ENCODE measurements around the gene ZNF768.

The ZNF768 gene

DNA sequence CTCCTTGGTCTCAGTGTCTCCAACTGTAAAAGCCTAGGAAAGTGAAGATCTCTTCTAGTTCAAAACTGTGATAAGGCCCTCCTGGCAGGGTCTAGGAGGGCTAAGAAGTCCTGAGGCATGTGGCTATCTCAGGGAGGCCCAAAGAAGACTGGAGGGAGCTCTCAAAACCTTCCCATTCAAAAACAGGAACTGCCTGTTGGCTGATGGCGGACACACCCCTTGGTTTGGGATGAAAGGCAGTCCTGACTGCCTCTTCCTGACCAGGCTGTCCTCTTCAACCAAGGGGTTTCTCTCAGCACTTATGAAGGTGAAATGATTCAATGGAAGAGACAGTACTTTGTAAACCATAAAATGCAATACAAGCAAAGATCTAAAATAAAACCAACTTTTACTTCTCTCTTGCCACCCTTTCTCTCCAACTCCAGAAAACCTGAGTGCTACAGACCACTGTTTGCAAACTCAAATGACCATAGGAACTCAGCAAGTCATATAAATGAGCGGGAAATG lies 27.1 kb upstream of the ZNF768 start:
- no peaks in the 10 kb centered on the region for H3K27me3 ChIP-seq (ENCODE audit: insufficient read depth, low read length, poor library complexity)

DNA sequence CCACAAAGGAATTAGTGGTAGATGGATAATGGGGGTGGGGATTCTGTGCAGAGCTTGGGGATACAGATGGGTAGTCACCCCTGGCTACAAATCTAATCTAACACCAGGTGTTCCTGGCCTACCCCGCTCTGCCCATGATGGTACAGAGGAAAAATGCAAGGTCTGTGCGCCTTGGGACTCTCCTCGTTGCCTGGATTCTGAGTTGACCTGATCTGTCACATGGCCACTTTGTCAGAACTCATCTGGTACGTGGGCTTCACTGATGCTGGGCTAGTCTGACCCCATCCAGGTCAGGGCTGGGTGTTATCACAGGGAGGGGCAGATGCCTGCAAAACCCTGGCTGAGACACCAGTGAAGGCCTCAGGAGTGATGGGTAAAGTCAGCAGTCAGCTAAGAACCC lies 26.6 kb upstream of the ZNF768 start:
- no peak overlapping the region for H2BK120ac ChIP-seq (ENCODE audit: low read depth, low read length)
- no peak overlapping the region for H3K4me3 ChIP-seq (ENCODE audit: low read length)
- H3K27me3 ChIP-seq (ENCODE audit: insufficient read depth, low read length, poor library complexity): no peaks in the 10 kb centered on the region
- no peak overlapping the region for H3K23ac ChIP-seq (ENCODE audit: low read length)
- H3K4me2 ChIP-seq (ENCODE audit: low read length): no peak overlapping the region
- H2BK5ac ChIP-seq (ENCODE audit: low read length): no peak overlapping the region
- no peak overlapping the region for H3K27ac ChIP-seq (ENCODE audit: low read depth, low read length)
- H4K5ac ChIP-seq (ENCODE audit: low read length): no peak overlapping the region
- peaks cover 9% of the 10 kb centered on the region for H3K4me1 ChIP-seq (ENCODE audit: control insufficient read depth, low read depth, low read length)
- H3K9ac ChIP-seq (ENCODE audit: low read length): no peak overlapping the region
- no peak for DNase-seq
- H2BK15ac ChIP-seq (replicated peaks; ENCODE audit: low read depth): no peak overlapping the region
- no CpG with 5 or more reads among the region's 4 CpGs for WGBS (ENCODE audit: extremely low coverage, insufficient coverage, low lambda C conversion rate)
- no peak overlapping the region for H2AK5ac ChIP-seq (ENCODE audit: low read length)
- H3K18ac ChIP-seq (ENCODE audit: low read length): no peak overlapping the region
- H3K4ac ChIP-seq (ENCODE audit: low read depth, low read length): no peak overlapping the region
- H4K8ac ChIP-seq (ENCODE audit: low read depth, low read length): no peak overlapping the region
- no peak overlapping the region for H3K56ac ChIP-seq (ENCODE audit: low read length)
- H3K79me1 ChIP-seq (ENCODE audit: low read length): peaks cover 5% of the 10 kb centered on the region
- no peaks in the 10 kb centered on the region for H3K36me3 ChIP-seq (ENCODE audit: control insufficient read depth, insufficient read depth, low read length)
- H3K79me2 ChIP-seq (ENCODE audit: control insufficient read depth, insufficient read depth, low read length): no peaks in the 10 kb centered on the region

More for the DNA sequence above, 27.1 kb upstream of the ZNF768 start:
- H3K79me1 ChIP-seq (ENCODE audit: low read length): peaks cover 5% of the 10 kb centered on the region
- no peak overlapping the region for H3K23ac ChIP-seq (ENCODE audit: low read length)
- no peak overlapping the region for H3K27ac ChIP-seq (ENCODE audit: low read depth, low read length)
- H3K18ac ChIP-seq (ENCODE audit: low read length): no peak overlapping the region
- H3K4me2 ChIP-seq (ENCODE audit: low read length): no peak overlapping the region
- H3K79me2 ChIP-seq (ENCODE audit: control insufficient read depth, insufficient read depth, low read length): no peaks in the 10 kb centered on the region
- no peak for DNase-seq
- no peak overlapping the region for H4K8ac ChIP-seq (ENCODE audit: low read depth, low read length)
- no peak overlapping the region for H3K56ac ChIP-seq (ENCODE audit: low read length)
- no peak overlapping the region for H2BK15ac ChIP-seq (replicated peaks; ENCODE audit: low read depth)
- no peak overlapping the region for H2BK120ac ChIP-seq (ENCODE audit: low read depth, low read length)
- no peak overlapping the region for H3K9ac ChIP-seq (ENCODE audit: low read length)
- H3K4ac ChIP-seq (ENCODE audit: low read depth, low read length): no peak overlapping the region
- WGBS (ENCODE audit: extremely low coverage, insufficient coverage, low lambda C conversion rate): no CpG with 5 or more reads among the region's 2 CpGs
- H3K36me3 ChIP-seq (ENCODE audit: control insufficient read depth, insufficient read depth, low read length): no peaks in the 10 kb centered on the region
- H4K5ac ChIP-seq (ENCODE audit: low read length): no peak overlapping the region
- H2BK5ac ChIP-seq (ENCODE audit: low read length): no peak overlapping the region
- peaks cover 8% of the 10 kb centered on the region for H3K4me1 ChIP-seq (ENCODE audit: control insufficient read depth, low read depth, low read length)
- H3K4me3 ChIP-seq (ENCODE audit: low read length): no peak overlapping the region
- H2AK5ac ChIP-seq (ENCODE audit: low read length): no peak overlapping the region

DNA sequence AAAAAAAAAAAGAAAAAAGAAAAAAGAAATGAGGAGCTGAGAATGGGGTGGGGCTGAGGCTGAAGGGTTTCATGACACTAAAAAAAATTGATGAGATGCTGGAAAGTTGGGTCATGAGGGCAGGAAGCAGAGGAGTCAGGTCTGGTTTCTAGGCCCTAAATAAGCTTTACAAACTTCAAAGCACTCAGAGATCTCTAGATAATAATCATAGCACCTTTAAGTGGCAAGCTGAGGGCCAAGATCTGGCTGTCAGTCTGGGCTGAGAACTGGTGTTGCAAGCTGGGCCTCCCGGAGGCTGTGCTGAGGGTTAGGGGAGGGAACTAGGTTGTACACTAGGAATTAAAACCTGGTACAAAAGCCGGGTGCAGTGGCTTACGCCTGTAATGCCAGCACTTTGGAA lies 25.4 kb upstream of the ZNF768 start:
- DNase-seq: peak; percentile 72
- Histone ChIP-seq H4K5ac (ENCODE audit: low read length) (no peak overlapping the region), H4K8ac (ENCODE audit: low read depth, low read length) (no peak overlapping the region), H2BK5ac (ENCODE audit: low read length) (no peak overlapping the region), H3K56ac (ENCODE audit: low read length) (no peak overlapping the region), H3K23ac (ENCODE audit: low read length) (no peak overlapping the region), H3K27ac (ENCODE audit: low read depth, low read length) (no peak overlapping the region), H3K4me3 (ENCODE audit: low read length) (no peak overlapping the region), H3K18ac (ENCODE audit: low read length) (no peak overlapping the region), H3K79me1 (ENCODE audit: low read length) (peaks cover 5% of the 10 kb centered on the region), H3K36me3 (ENCODE audit: control insufficient read depth, insufficient read depth, low read length) (no peaks in the 10 kb centered on the region), H2AK5ac (ENCODE audit: low read length) (no peak overlapping the region), H2BK120ac (ENCODE audit: low read depth, low read length) (no peak overlapping the region), H3K27me3 (ENCODE audit: insufficient read depth, low read length, poor library complexity) (no peaks in the 10 kb centered on the region), H3K4me1 (ENCODE audit: control insufficient read depth, low read depth, low read length) (peaks cover 9% of the 10 kb centered on the region), H2BK15ac (replicated peaks; ENCODE audit: low read depth) (no peak overlapping the region), H3K9ac (ENCODE audit: low read length) (no peak overlapping the region), H3K79me2 (ENCODE audit: control insufficient read depth, insufficient read depth, low read length) (no peaks in the 10 kb centered on the region), H3K4ac (ENCODE audit: low read depth, low read length) (no peak overlapping the region), H3K4me2 (ENCODE audit: low read length) (no peak overlapping the region)
- no CpG with 5 or more reads among the region's 3 CpGs for WGBS (ENCODE audit: extremely low coverage, insufficient coverage, low lambda C conversion rate)

DNA sequence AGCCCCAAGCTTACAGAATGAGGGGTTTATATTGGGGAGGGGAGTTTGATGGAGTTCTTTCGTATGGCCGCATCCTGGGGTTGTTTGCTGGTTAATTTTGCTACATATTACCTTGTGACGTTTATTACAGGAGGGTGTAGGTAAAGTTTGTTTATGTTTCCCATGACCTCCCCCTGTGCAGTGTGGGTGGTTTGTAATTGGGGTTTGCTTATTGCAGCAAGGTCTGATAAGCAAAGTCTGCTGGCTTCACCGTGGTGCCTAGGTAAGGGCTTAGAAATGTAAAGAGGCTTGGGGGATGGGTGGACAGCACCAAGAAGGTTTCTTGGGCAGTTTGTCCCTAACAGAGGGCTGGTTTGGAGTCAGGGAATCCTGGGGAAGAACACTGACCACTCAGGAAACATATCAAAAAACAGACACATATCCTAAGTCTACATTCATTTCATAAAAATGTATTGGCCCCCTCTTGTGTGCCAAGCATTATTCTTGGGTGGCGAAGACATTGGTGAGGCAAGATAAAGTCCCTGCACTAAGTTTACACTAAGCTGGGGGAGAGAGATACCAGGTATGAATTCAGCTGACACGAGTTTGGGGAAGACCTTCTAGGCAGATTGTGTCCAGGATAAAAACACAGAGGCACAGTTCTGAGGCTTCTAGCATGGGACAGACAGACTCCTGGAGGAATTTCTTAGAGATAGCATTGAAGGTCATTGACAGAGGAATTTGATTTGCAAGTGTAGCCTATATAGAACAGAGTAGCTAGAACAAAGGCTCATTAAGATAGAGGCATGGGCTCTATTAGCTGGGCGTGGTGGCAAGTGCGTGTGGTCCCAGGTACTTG lies 22.3 kb upstream of the ZNF768 start:
- H3K79me2 ChIP-seq (ENCODE audit: control insufficient read depth, insufficient read depth, low read length): no peaks in the 10 kb centered on the region
- H3K18ac ChIP-seq (ENCODE audit: low read length): peak overlapping the region; percentile 56
- H3K56ac ChIP-seq (ENCODE audit: low read length): peak overlapping the region; percentile 57
- no peak overlapping the region for H3K23ac ChIP-seq (ENCODE audit: low read length)
- H2BK120ac ChIP-seq (ENCODE audit: low read depth, low read length): no peak overlapping the region
- no peak overlapping the region for H2BK15ac ChIP-seq (replicated peaks; ENCODE audit: low read depth)
- H3K79me1 ChIP-seq (ENCODE audit: low read length): no peaks in the 10 kb centered on the region
- H4K5ac ChIP-seq (ENCODE audit: low read length): no peak overlapping the region
- peaks cover 12% of the 10 kb centered on the region for H3K4me1 ChIP-seq (ENCODE audit: control insufficient read depth, low read depth, low read length)
- DNase-seq: no peak
- peak overlapping the region; percentile 22 for H2AK5ac ChIP-seq (ENCODE audit: low read length)
- H2BK5ac ChIP-seq (ENCODE audit: low read length): peak overlapping the region; percentile 37
- no CpG with 5 or more reads among the region's 8 CpGs for WGBS (ENCODE audit: extremely low coverage, insufficient coverage, low lambda C conversion rate)
- H3K4me3 ChIP-seq (ENCODE audit: low read length): no peak overlapping the region
- H3K9ac ChIP-seq (ENCODE audit: low read length): peak overlapping the region; percentile 26
- H3K27me3 ChIP-seq (ENCODE audit: insufficient read depth, low read length, poor library complexity): no peaks in the 10 kb centered on the region
- H3K4ac ChIP-seq (ENCODE audit: low read depth, low read length): no peak overlapping the region
- no peaks in the 10 kb centered on the region for H3K36me3 ChIP-seq (ENCODE audit: control insufficient read depth, insufficient read depth, low read length)
- H3K27ac ChIP-seq (ENCODE audit: low read depth, low read length): peak overlapping the region; percentile 36
- no peak overlapping the region for H3K4me2 ChIP-seq (ENCODE audit: low read length)
- no peak overlapping the region for H4K8ac ChIP-seq (ENCODE audit: low read depth, low read length)

DNA sequence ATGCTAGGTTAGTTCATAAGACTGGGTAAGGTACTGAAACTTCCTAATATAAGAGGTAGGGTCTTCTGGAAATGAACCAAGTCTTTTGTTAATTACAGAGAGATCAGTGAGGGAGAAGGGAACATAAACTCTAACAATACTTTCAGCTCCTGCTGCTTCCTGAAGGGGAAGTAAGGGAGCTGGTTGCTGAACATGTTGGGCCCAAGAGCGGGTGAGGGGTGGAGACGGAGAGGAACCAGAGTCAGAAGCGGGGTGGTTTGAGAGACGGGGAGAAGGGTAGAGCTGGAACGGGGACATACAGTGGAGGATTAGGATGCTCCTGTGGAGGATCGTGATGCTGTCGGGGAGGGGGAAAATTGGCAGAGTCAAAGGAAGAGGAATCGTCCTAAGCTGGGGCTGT lies 19.7 kb upstream of the ZNF768 start:
- Histone ChIP-seq H3K4me2 (ENCODE audit: low read length) (no peak overlapping the region), H2BK5ac (ENCODE audit: low read length) (peak overlapping the region; percentile 55), H3K56ac (ENCODE audit: low read length) (no peak overlapping the region), H2BK120ac (ENCODE audit: low read depth, low read length) (no peak overlapping the region), H2AK5ac (ENCODE audit: low read length) (no peak overlapping the region), H3K23ac (ENCODE audit: low read length) (no peak overlapping the region), H3K4me1 (ENCODE audit: control insufficient read depth, low read depth, low read length) (peaks cover 26% of the 10 kb centered on the region), H4K8ac (ENCODE audit: low read depth, low read length) (no peak overlapping the region), H3K4ac (ENCODE audit: low read depth, low read length) (no peak overlapping the region), H3K79me1 (ENCODE audit: low read length) (no peaks in the 10 kb centered on the region), H4K5ac (ENCODE audit: low read length) (no peak overlapping the region), H2BK15ac (replicated peaks; ENCODE audit: low read depth) (no peak overlapping the region), H3K27ac (ENCODE audit: low read depth, low read length) (no peak overlapping the region), H3K18ac (ENCODE audit: low read length) (no peak overlapping the region), H3K9ac (ENCODE audit: low read length) (no peak overlapping the region), H3K27me3 (ENCODE audit: insufficient read depth, low read length, poor library complexity) (no peaks in the 10 kb centered on the region), H3K79me2 (ENCODE audit: control insufficient read depth, insufficient read depth, low read length) (no peaks in the 10 kb centered on the region), H3K4me3 (ENCODE audit: low read length) (no peak overlapping the region), H3K36me3 (ENCODE audit: control insufficient read depth, insufficient read depth, low read length) (no peaks in the 10 kb centered on the region)
- no CpG with 5 or more reads among the region's 8 CpGs for WGBS (ENCODE audit: extremely low coverage, insufficient coverage, low lambda C conversion rate)
- DNase-seq: no peak

All from mesendoderm (in vitro differentiated cells).